ENCODE results near the gene PPP2R2C. TPM values are rescaled to one million over a fixed set of nuclear protein-coding genes. Genes with fewer than 3 reads are reported as not detected.

The PPP2R2C gene
- total and polyA plus RNA-seq, 10 donors = 0.07 to 1.3 (median 0.23) TPM; not detected in 1

DNA sequence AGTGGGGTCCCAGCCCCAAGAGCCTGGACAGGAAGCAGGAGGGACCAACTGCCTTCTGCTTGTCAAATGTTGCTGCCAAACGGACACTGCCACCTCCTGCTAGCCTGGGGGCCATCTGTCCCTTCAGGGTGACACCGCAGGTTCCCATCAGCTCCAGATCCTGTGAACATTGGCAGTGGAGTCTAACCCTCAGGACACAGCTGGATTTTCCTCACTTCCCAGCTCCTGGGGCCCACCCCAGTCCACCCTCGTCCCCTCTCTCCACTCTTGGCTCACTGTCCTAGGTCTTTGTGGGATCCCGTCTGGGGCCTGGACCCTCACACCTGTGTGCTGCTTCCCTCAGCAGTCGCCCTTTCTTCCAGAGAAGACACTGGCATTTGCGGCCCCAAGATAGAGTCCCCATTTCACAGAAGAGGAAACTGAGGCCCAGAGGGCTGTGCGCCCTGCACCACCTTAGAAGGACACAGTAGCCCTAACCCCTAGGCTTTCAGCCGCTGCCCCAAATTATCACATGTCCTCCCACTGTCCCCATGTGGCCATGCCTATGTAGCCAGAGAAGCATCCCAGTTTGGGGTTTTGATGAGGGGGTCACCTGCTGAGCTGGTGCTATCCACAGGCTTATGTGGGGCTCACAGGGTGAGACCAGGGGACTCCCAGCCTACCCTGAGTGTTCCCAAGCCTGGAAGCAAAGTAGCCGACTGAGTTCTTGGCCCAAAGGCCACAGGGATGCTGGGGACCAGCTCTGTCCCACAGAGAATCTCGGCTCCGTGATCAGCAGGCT is 20.1 kb downstream of the PPP2R2C start:
- intact Hi-C loops (cut with DNase I; ENCODE audit: low total_unique reads) = no loop called here
- no peak overlapping the region for H3K4me3 ChIP-seq
- no peaks in the 10 kb centered on the region for H3K9me3 ChIP-seq
- TF ChIP-seq, protein P1, sequence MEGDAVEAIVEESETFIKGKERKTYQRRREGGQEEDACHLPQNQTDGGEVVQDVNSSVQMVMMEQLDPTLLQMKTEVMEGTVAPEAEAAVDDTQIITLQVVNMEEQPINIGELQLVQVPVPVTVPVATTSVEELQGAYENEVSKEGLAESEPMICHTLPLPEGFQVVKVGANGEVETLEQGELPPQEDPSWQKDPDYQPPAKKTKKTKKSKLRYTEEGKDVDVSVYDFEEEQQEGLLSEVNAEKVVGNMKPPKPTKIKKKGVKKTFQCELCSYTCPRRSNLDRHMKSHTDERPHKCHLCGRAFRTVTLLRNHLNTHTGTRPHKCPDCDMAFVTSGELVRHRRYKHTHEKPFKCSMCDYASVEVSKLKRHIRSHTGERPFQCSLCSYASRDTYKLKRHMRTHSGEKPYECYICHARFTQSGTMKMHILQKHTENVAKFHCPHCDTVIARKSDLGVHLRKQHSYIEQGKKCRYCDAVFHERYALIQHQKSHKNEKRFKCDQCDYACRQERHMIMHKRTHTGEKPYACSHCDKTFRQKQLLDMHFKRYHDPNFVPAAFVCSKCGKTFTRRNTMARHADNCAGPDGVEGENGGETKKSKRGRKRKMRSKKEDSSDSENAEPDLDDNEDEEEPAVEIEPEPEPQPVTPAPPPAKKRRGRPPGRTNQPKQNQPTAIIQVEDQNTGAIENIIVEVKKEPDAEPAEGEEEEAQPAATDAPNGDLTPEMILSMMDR (IDR thresholded peaks at IDR 0.05 in 8 of 11, conservative IDR thresholded peaks at IDR 0.05 in 3 of 11) = no peak
- peaks cover 0 to 11% (median 6%) of the 10 kb centered on the region in 6 donors for H3K4me1 ChIP-seq
- no peaks in the 10 kb centered on the region for H3K36me3 ChIP-seq
- WGBS, 5 donors = 69 to 78% (median 74%) methylated on average over 10 to 11 of the region's 11 CpGs
- no peak for DNase-seq
- H3K27me3 ChIP-seq (replicated peaks in 1 of 7) = peaks cover 0 to 71% (median 0%) of the 10 kb centered on the region in 7 donors
- no peak overlapping the region for H3K27ac ChIP-seq

DNA sequence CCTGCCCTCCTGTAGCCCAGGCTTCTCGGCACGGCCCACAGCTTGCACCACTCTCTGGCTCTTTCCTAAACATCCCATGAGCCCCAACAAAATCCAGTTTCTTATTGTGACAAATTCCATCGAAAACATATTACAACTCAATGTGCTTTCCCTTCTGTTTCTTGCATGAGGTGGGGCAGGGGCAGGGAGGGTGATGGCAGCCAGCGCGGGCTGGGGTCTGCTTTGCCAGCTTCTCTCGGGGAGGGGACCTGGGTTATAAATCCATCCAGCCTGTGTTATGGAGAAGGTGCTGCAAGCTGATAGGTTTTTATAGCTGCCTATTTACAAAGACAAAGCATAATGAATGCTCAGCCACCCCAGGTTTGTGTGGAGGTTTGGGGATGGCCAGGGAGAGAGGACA is 21.1 kb downstream of the PPP2R2C start:
- peaks cover 0 to 21% (median 16%) of the 10 kb centered on the region in 6 donors for H3K4me1 ChIP-seq
- H3K36me3 ChIP-seq = no peaks in the 10 kb centered on the region
- no peaks in the 10 kb centered on the region for H3K9me3 ChIP-seq
- H3K27ac ChIP-seq = no peak overlapping the region
- intact Hi-C loops (cut with DNase I; ENCODE audit: low total_unique reads) = no loop called here
- H3K27me3 ChIP-seq (replicated peaks in 1 of 7) = peaks cover 0 to 67% (median 0%) of the 10 kb centered on the region in 7 donors
- no peak for DNase-seq
- TF ChIP-seq, protein P1 (IDR thresholded peaks at IDR 0.05 in 8 of 11, conservative IDR thresholded peaks at IDR 0.05 in 3 of 11) = no peak
- TF ChIP-seq POLR2AphosphoS5 (IDR thresholded peaks at IDR 0.05) = no peak
- no peak for TF ChIP-seq POLR2A (IDR thresholded peaks at IDR 0.05)
- WGBS, 5 donors = 64 to 78% (median 65%) methylated on average over 6 of the region's 6 CpGs
- H3K4me3 ChIP-seq = no peak overlapping the region

DNA sequence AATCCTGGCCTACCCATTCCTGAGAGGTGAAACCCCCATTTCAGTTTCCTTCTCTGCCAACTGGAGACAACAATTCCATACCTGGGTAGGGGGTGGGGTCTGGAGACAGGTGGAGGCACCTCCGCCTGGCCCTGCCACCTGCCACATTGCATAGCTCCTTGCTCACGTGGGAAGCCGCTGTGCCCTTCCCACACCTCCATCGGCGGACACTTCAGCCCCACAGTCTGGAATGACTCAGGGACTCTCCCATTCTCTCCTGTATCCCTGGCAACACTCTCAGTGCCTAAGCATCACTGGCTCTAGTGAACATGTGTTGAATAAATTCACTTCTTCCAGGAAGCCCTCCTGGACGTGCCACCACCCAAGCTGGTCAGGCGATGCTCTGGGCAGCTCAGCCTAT is 21.7 kb downstream of the PPP2R2C start:
- Histone ChIP-seq H3K27me3 (replicated peaks in 1 of 7) (peaks cover 0 to 71% (median 0%) of the 10 kb centered on the region in 7 donors), H3K36me3 (no peaks in the 10 kb centered on the region), H3K4me1 (peaks cover 0 to 27% (median 19%) of the 10 kb centered on the region in 6 donors), H3K27ac (no peak overlapping the region), H3K4me3 (no peak overlapping the region), H3K9me3 (no peaks in the 10 kb centered on the region)
- DNase-seq = no peak
- 86 to 97% (median 88%) methylated on average over 6 to 7 of the region's 7 CpGs for WGBS, 5 donors
- TF ChIP-seq, protein P1 (IDR thresholded peaks at IDR 0.05 in 8 of 11, conservative IDR thresholded peaks at IDR 0.05 in 3 of 11) = no peak
- TF ChIP-seq POLR2AphosphoS5 (IDR thresholded peaks at IDR 0.05) (no peak), POLR2A (IDR thresholded peaks at IDR 0.05) (no peak)
- intact Hi-C loops (cut with DNase I; ENCODE audit: low total_unique reads) = no loop called here

DNA sequence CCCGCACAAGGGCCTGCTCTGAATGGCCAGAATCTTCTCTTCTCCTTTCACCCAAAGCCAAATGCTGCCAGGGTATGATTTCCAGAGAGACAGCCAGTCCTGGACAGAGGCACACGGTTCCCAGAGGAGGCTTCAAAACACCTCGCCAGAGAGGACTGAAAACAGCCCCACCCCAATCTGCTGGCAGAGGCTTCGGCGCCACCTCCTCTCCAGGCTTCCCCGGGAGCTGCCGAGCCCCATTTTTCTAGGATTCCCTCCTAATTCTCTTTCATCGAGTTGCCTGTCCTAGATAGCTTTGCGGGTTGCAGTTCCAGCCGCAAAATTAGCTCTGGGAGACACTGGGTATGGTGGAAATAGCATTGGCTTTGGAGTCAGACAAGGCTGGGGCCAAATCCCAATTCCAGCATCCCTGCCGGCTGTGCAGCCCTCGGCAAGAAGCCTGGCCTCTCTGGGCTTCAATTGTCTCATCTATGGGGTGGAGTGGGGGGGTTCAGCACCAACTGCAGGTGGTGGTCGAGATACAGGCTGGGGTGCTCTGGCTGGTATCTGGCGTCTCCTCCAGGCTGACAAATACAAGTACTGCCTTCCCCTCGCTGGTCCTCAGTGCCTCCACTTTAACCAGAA is 22.6 kb downstream of the PPP2R2C start:
- peaks cover 0 to 34% (median 19%) of the 10 kb centered on the region in 6 donors for H3K4me1 ChIP-seq
- peaks cover 0 to 63% (median 0%) of the 10 kb centered on the region in 7 donors for H3K27me3 ChIP-seq (replicated peaks in 1 of 7)
- no peaks in the 10 kb centered on the region for H3K9me3 ChIP-seq
- H3K27ac ChIP-seq = no peak overlapping the region
- no peak for DNase-seq
- WGBS, 5 donors = 66 to 83% (median 77%) methylated on average over 15 of the region's 15 CpGs
- TF ChIP-seq, protein P1 (IDR thresholded peaks at IDR 0.05 in 8 of 11, conservative IDR thresholded peaks at IDR 0.05 in 3 of 11) = no peak
- no peak for TF ChIP-seq POLR2AphosphoS5 (IDR thresholded peaks at IDR 0.05)
- TF ChIP-seq POLR2A (IDR thresholded peaks at IDR 0.05) = no peak
- no peaks in the 10 kb centered on the region for H3K36me3 ChIP-seq
- intact Hi-C loops (cut with DNase I; ENCODE audit: low total_unique reads) = no loop called here
- no peak overlapping the region for H3K4me3 ChIP-seq
